CD14-positive monocyte (primary cell): ENCODE measurements around the gene PEX10. TPM values are rescaled to one million over a fixed set of nuclear protein-coding genes. Genes with fewer than 3 reads are reported as not detected.

ENCODE experiments used
- DNase-seq, 3 donors: peaks; one replicate each; pipeline ENCODE4 v3.0.0-alpha.2; 2011 to 2022
- H2AFZ ChIP-seq: 2 replicates; pipeline ENCODE4 v1.6.0; 2012; ENCODE audit warnings: mild to moderate bottlenecking, low read depth, low read length, inconsistent platforms; ENCODE audit not compliant: insufficient read depth, poor library complexity, severe bottlenecking
- H3K27ac ChIP-seq, 2 donors: 1 replicate in 1 of 2; 2 replicates in 1 of 2; pipeline ENCODE4 v1.5.1; 2012 to 2013; ENCODE audit warnings: low read length in 2 of 2, control low read depth in 1 of 2, inconsistent platforms in 1 of 2, low read depth in 1 of 2, mild to moderate bottlenecking in 1 of 2
- H3K27me3 ChIP-seq, 2 donors: one replicate each; pipeline versions ENCODE4 v1.6.0 to v1.6.1; 2011 to 2013; ENCODE audit warnings: low read length in 2 of 2; ENCODE audit not compliant: control insufficient read depth in 2 of 2, insufficient read depth in 2 of 2
- H3K36me3 ChIP-seq, 2 donors: replicated peaks in 1 of 2; 1 replicate in 1 of 2; 2 replicates in 1 of 2; pipeline versions ENCODE4 v1.5.1 to v1.6.1; 2012 to 2013; ENCODE audit warnings: low read length in 2 of 2, control low read depth in 1 of 2, inconsistent platforms in 1 of 2, mild to moderate bottlenecking in 1 of 2; ENCODE audit not compliant: insufficient read depth in 2 of 2, control insufficient read depth in 1 of 2
- H3K4me1 ChIP-seq, 2 donors: 1 replicate in 1 of 2; 2 replicates in 1 of 2; pipeline versions ENCODE4 v1.5.1 to v1.6.1; 2012 to 2013; ENCODE audit warnings: low read length in 2 of 2, control low read depth in 1 of 2, inconsistent platforms in 1 of 2, mild to moderate bottlenecking in 1 of 2, moderate library complexity in 1 of 2; ENCODE audit not compliant: insufficient read depth in 2 of 2, control insufficient read depth in 1 of 2
- H3K4me2 ChIP-seq: replicated peaks from 2 replicates; pipeline ENCODE3; 2012; ENCODE audit warnings: low read length, moderate library complexity, mild to moderate bottlenecking; ENCODE audit not compliant: poor library complexity, severe bottlenecking; ENCODE audit errors: extremely low read depth
- H3K4me3 ChIP-seq, 3 experiments: fragments of 200-600 bp in 1 of 3; sonication (generic) in 1 of 3; replicated peaks in 1 of 3; 1 replicate in 2 of 3; 2 replicates in 1 of 3; pipeline ENCODE4 v1.5.1; 2011 to 2013; ENCODE audit warnings: low read length in 3 of 3, mild to moderate bottlenecking in 3 of 3, control low read depth in 2 of 3, low read depth in 2 of 3, inconsistent platforms in 1 of 3, moderate library complexity in 1 of 3
- H3K79me2 ChIP-seq: 2 replicates; pipeline ENCODE4 v1.6.0; 2012; ENCODE audit warnings: mild to moderate bottlenecking, control low read depth, inconsistent platforms, low read length, moderate library complexity; ENCODE audit not compliant: insufficient read depth
- H3K9ac ChIP-seq: 2 replicates; pipeline ENCODE4 v1.6.0; 2017; ENCODE audit warnings: low read length, mild to moderate bottlenecking; ENCODE audit not compliant: insufficient read depth, poor library complexity, severe bottlenecking
- H3K9me3 ChIP-seq, 2 donors: replicated peaks in 1 of 2; 1 replicate in 1 of 2; 2 replicates in 1 of 2; pipeline versions ENCODE4 v1.5.1 to v1.6.1; 2012 to 2013; ENCODE audit warnings: low read length in 2 of 2, control low read depth in 1 of 2; ENCODE audit not compliant: control insufficient read depth in 1 of 2, insufficient read depth in 1 of 2
- H4K20me1 ChIP-seq: 2 replicates; pipeline ENCODE4 v1.6.0; 2012; ENCODE audit warnings: mild to moderate bottlenecking, low read length, control low read depth, moderate library complexity; ENCODE audit not compliant: insufficient read depth
- H3K27ac Mint-ChIP-seq, 7 donors: one replicate each; pipeline ENCODE4 v1.8.0; 2020; ENCODE audit warnings: mild to moderate bottlenecking in 7 of 7, mixed read lengths in 7 of 7, moderate library complexity in 6 of 7, inconsistent platforms in 2 of 7
- H3K27me3 Mint-ChIP-seq, 3 donors: one replicate each; pipeline ENCODE4 v1.8.0; 2021 to 2022; ENCODE audit warnings: low read depth in 3 of 3, mild to moderate bottlenecking in 3 of 3, mixed read lengths in 3 of 3, moderate library complexity in 3 of 3, inconsistent platforms in 1 of 3
- H3K36me3 Mint-ChIP-seq, 2 donors: one replicate each; pipeline ENCODE4 v1.8.0; 2020; ENCODE audit warnings: mixed read lengths in 2 of 2, inconsistent platforms in 1 of 2, mild to moderate bottlenecking in 1 of 2
- H3K4me1 Mint-ChIP-seq: one replicate; pipeline ENCODE4 v1.8.0; 2020; ENCODE audit warnings: mild to moderate bottlenecking, mixed read lengths
- H3K4me3 Mint-ChIP-seq, 2 donors: one replicate each; pipeline ENCODE4 v1.8.0; 2020; ENCODE audit warnings: mild to moderate bottlenecking in 2 of 2, mixed read lengths in 2 of 2, moderate library complexity in 1 of 2
- H3K9me3 Mint-ChIP-seq, 7 donors: one replicate each; pipeline ENCODE4 v1.8.0; 2020 to 2022; ENCODE audit warnings: mixed read lengths in 7 of 7, mild to moderate bottlenecking in 6 of 7, moderate library complexity in 6 of 7, inconsistent platforms in 2 of 7
- CTCF ChIP-seq: fragments of 200-600 bp; IDR thresholded peaks from one replicate; pipeline ENCODE4 v1.8.0; 2022; ENCODE audit warnings: antibody characterized with exemption, mild to moderate bottlenecking
- WGBS: methylation state at CpG from one replicate; pipeline ENCODE4 v1.1.5; 2013; ENCODE audit warnings: missing lambda C conversion rate; ENCODE audit not compliant: insufficient coverage; 5-methylcytosine and 5-hydroxymethylcytosine counted together
- intact Hi-C, 2 donors: fragments of 100-400 bp; cut with micrococcal nuclease; formaldehyde crosslinking; loops; one replicate each; pipeline versions ENCODE4 v1.15.0 to v1.15.1; 2023
- polyA plus RNA-seq, 3 donors: library from polyadenylated mRNA; depleted of rRNA in 1 of 3; unstranded in 2 of 3; stranded (reverse) in 1 of 3; fragments of 300-500 nt in 2 of 3; fragments of >200 nt in 1 of 3; fragmentation: Illumina TruSeq in 2 of 3; gene quantifications; 1 replicate in 2 of 3; 2 replicates in 1 of 3; pipeline ENCODE4 v1.2.3, GENCODE V29; 2012 to 2021

PEX10 gene
- polyA plus RNA-seq, 3 donors = 7.0 to 10.5 (median 8.2) TPM

DNA sequence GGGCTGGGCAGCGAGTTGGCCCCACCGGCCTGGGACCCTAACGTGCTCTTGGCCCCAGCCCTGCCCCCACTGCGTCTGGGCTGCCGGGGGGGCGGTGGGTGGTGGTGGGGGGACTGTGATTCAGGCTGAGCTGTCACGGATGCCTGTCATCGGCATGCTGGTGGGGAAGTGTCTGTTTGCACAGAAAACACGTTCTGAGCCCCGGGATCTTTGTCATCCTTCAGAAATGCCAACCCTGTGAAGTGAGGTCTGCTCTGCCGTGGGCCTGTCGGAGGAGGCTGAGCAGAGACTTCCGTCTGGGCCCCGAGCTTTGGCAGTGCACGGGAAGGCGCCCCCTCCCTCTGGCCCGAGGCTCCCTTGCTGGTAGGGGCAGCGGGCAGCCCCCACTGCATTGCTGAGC lies 39.4 kb upstream of the PEX10 start:
- Mint-ChIP-seq H3K27ac (no peak overlapping the region), H3K27me3 (peaks cover 3 to 6% (median 5%) of the 10 kb centered on the region in 3 donors), H3K9me3 (no peaks in the 10 kb centered on the region), H3K4me1 (no peaks in the 10 kb centered on the region), H3K36me3 (no peaks in the 10 kb centered on the region), H3K4me3 (no peak overlapping the region)
- intact Hi-C loops = no loop called here
- Histone ChIP-seq H3K27me3 (no peaks in the 10 kb centered on the region), H3K4me2 (no peak overlapping the region), H3K9me3 (no peaks in the 10 kb centered on the region), H3K9ac (no peak overlapping the region), H2AFZ (no peak overlapping the region), H4K20me1 (no peaks in the 10 kb centered on the region), H3K4me1 (no peaks in the 10 kb centered on the region), H3K79me2 (no peaks in the 10 kb centered on the region), H3K36me3 (no peaks in the 10 kb centered on the region), H3K4me3 (no peak overlapping the region), H3K27ac (no peak overlapping the region)
- no peak for TF ChIP-seq CTCF
- 44% methylated on average over 14 of the region's 18 CpGs for WGBS
- no peak for DNase-seq

GRCh38 chr1:2449636-2450454 lies 37.5 kb upstream of the PEX10 start:
- H3K27ac Mint-ChIP-seq = no peak overlapping the region
- peaks cover 3 to 14% (median 12%) of the 10 kb centered on the region in 3 donors for H3K27me3 Mint-ChIP-seq
- Histone ChIP-seq H4K20me1 (no peaks in the 10 kb centered on the region), H3K27me3 (peaks cover 0 to 5% of the 10 kb centered on the region in 2 donors), H3K79me2 (no peaks in the 10 kb centered on the region), H3K9me3 (no peaks in the 10 kb centered on the region), H3K27ac (no peak overlapping the region), H3K4me1 (no peaks in the 10 kb centered on the region), H3K36me3 (no peaks in the 10 kb centered on the region), H3K9ac (no peak overlapping the region), H3K4me3 (no peak overlapping the region), H3K4me2 (no peak overlapping the region), H2AFZ (no peak overlapping the region)
- H3K36me3 Mint-ChIP-seq = no peaks in the 10 kb centered on the region
- WGBS = 85% methylated on average over 18 of the region's 23 CpGs
- no peaks in the 10 kb centered on the region for H3K4me1 Mint-ChIP-seq
- intact Hi-C loops = no loop called here
- no peak overlapping the region for H3K4me3 Mint-ChIP-seq
- DNase-seq = no peak
- no peak for TF ChIP-seq CTCF
- no peaks in the 10 kb centered on the region for H3K9me3 Mint-ChIP-seq
